AG08396 (cell line): ENCODE measurements around the gene PFKM.

Experiments used
- DNase-seq: peaks from one replicate; pipeline ENCODE4 v3.0.0; 2012; ENCODE audit warnings: low spot score, mixed read lengths

The PFKM gene

GRCh38 chr12:48157018-48157888, 38.1 kb downstream of the PFKM start, which contains the start of gene ASB8:
TSS of gene ASB8 (minus strand) at chr12:48157515. CDS start at chr12:48153496, 4,019 bp downstream.
- peak; percentile 98 for DNase-seq

GRCh38 chr12:48157889-48158370, 38.8 kb downstream of the PFKM start:
- no peak for DNase-seq

- DNase-seq = no peak
These were observed 40.9 kb downstream of the PFKM start for GRCh38 chr12:48160046-48160445.

GRCh38 chr12:48160807-48161206, 41.6 kb downstream of the PFKM start:
- no peak for DNase-seq

- no peak for DNase-seq
These were observed 44.1 kb downstream of the PFKM start for GRCh38 chr12:48163150-48163747.

- no peak for DNase-seq
These were observed 45.3 kb downstream of the PFKM start for GRCh38 chr12:48164451-48164850.

GRCh38 chr12:48165089-48165981, 46.2 kb downstream of the PFKM start:
- peak; percentile 50 for DNase-seq

- DNase-seq = no peak
These were observed 49.8 kb downstream of the PFKM start for GRCh38 chr12:48169011-48169410.

- DNase-seq = no peak
These were observed 56.7 kb downstream of the PFKM start for GRCh38 chr12:48175613-48176416.

GRCh38 chr12:48176417-48176751, 57.2 kb downstream of the PFKM start:
- DNase-seq = no peak

- DNase-seq = no peak
These were observed 58.8 kb downstream of the PFKM start for GRCh38 chr12:48177982-48178381.

- no peak for DNase-seq
These were observed 60.3 kb downstream of the PFKM start for GRCh38 chr12:48179466-48179865.

GRCh38 chr12:48180424-48180823, 61.3 kb downstream of the PFKM start:
- DNase-seq = no peak

GRCh38 chr12:48180857-48181495, 61.8 kb downstream of the PFKM start:
- no peak for DNase-seq

- no peak for DNase-seq
These were observed 63.5 kb downstream of the PFKM start for GRCh38 chr12:48182631-48183030.

- peak; percentile 86 for DNase-seq
These were observed 64.1 kb downstream of the PFKM start, which contains the start of gene CCDC184 for GRCh38 chr12:48183091-48183875. TSS of gene CCDC184 (plus strand) at chr12:48183644. CDS start at chr12:48184123, 479 bp downstream.

- no peak for DNase-seq
These were observed 64.8 kb downstream of the PFKM start for GRCh38 chr12:48183876-48184548.

- no peak for DNase-seq
These were observed 65.4 kb downstream of the PFKM start for GRCh38 chr12:48184549-48184922.

GRCh38 chr12:48185181-48185919, 66.2 kb downstream of the PFKM start:
- DNase-seq = no peak
